Gastroesophageal sphincter (tissue), 4 donors: ENCODE measurements around the gene RNLS. TPM values are rescaled to one million over a fixed set of nuclear protein-coding genes. Genes with fewer than 3 reads are reported as not detected.

ENCODE experiments used
- ATAC-seq: fragments of 150-250 bp; one replicate; pipeline ENCODE4 v1.9.1; 2016; ENCODE audit warnings: mild to moderate bottlenecking, moderate library complexity
- H3K27ac ChIP-seq, 4 donors: fragments of 200-600 bp; sonication (generic) in 3 of 4; 1 replicate in 3 of 4; 2 replicates in 1 of 4; pipeline ENCODE4 v1.5.1; 2016 to 2019
- H3K27me3 ChIP-seq: fragments of 200-600 bp; sonication (generic); one replicate; pipeline ENCODE4 v1.5.1; 2019
- H3K36me3 ChIP-seq, 2 donors: fragments of 200-600 bp; sonication (generic); one replicate each; pipeline ENCODE4 v1.5.1; 2019; ENCODE audit warnings: control low read depth in 1 of 2
- H3K4me1 ChIP-seq, 3 donors: fragments of 200-600 bp; sonication (generic); 1 replicate in 2 of 3; 2 replicates in 1 of 3; pipeline ENCODE4 v1.5.1; 2016 to 2019; ENCODE audit warnings: control low read depth in 2 of 3
- H3K4me3 ChIP-seq, 2 donors: fragments of 200-600 bp; sonication (generic); one replicate each; pipeline ENCODE4 v1.5.1; 2019; ENCODE audit warnings: mild to moderate bottlenecking in 1 of 2, moderate library complexity in 1 of 2
- H3K9me3 ChIP-seq, 3 donors: fragments of 200-600 bp; sonication (generic); one replicate each; pipeline ENCODE4 v1.5.1; 2017 to 2019; ENCODE audit warnings: control low read depth in 2 of 3
- CTCF ChIP-seq, 4 experiments: fragments of 200-600 bp in 2 of 4; fragments of 450-650 bp in 2 of 4; sonication (generic) in 1 of 4; IDR thresholded peaks; one replicate each; pipeline ENCODE4 v1.5.1; 2017 to 2019; ENCODE audit warnings: antibody characterized with exemption in 4 of 4, mild to moderate bottlenecking in 2 of 4, moderate library complexity in 2 of 4
- EP300 ChIP-seq: sonication (generic); formaldehyde crosslinking; IDR thresholded peaks from one replicate; pipeline ENCODE4 v1.6.1; 2017; ENCODE audit warnings: antibody characterized with exemption, mild to moderate bottlenecking
- POLR2A ChIP-seq, 2 donors: fragments of 450-650 bp; IDR thresholded peaks; one replicate each; pipeline ENCODE4 v1.6.1; 2017; ENCODE audit warnings: antibody characterized with exemption in 2 of 2, mild to moderate bottlenecking in 2 of 2, moderate library complexity in 1 of 2
- POLR2AphosphoS5 ChIP-seq: sonication (generic); formaldehyde crosslinking; IDR thresholded peaks from one replicate; pipeline ENCODE4 v1.6.1; 2017; ENCODE audit warnings: antibody characterized with exemption
- whole genome bisulfite sequencing, 2 donors: methylation state at CpG; one replicate each; pipeline ENCODE4 v1.1.5; 2018; ENCODE audit warnings: low coverage in 1 of 2; 5-methylcytosine and 5-hydroxymethylcytosine counted together
- total RNA-seq, 4 donors: library from RNA; depleted of rRNA; stranded (reverse); fragments of >200 nt; gene quantifications; one replicate each; pipeline ENCODE4 v1.1.0, GENCODE V29; 2016

RNLS gene
- total RNA-seq, 4 donors from 2014 or later: 9.4 to 25.1 (median 15.3) TPM

- H3K4me3 ChIP-seq: no peak overlapping the region
- no peaks in the 10 kb centered on the region for H3K9me3 ChIP-seq
- H3K36me3 ChIP-seq: no peaks in the 10 kb centered on the region
- 31 to 43% methylated on average over 1 of the region's 1 CpG for WGBS, 2 donors
- H3K27ac ChIP-seq: peak overlapping the region in 3 of 4 donors; percentile 56 to 73 (median 67)
- peaks cover 6 to 44% (median 9%) of the 10 kb centered on the region in 3 donors for H3K4me1 ChIP-seq
- H3K27me3 ChIP-seq: no peaks in the 10 kb centered on the region
- TF ChIP-seq CTCF (IDR thresholded peaks at IDR 0.05) (no peak), POLR2A (IDR thresholded peaks at IDR 0.05) (no peak), EP300 (no peak), POLR2AphosphoS5 (peak; percentile 77)
- peak; percentile 81 for ATAC-seq
These were observed 329.0 kb downstream of the RNLS start for GRCh38 chr10:88254091-88254490.

- H3K36me3 ChIP-seq: no peaks in the 10 kb centered on the region
- no peaks in the 10 kb centered on the region for H3K9me3 ChIP-seq
- ATAC-seq: no peak
- peak overlapping the region in 2 of 4 donors; percentile 56 to 67 for H3K27ac ChIP-seq
- H3K4me1 ChIP-seq: peaks cover 6 to 44% (median 9%) of the 10 kb centered on the region in 3 donors
- H3K27me3 ChIP-seq: no peaks in the 10 kb centered on the region
- WGBS, 2 donors: 7% methylated on average over 2 of the region's 2 CpGs; no CpG with 5 or more reads in 1 of the 2 donors
- TF ChIP-seq POLR2AphosphoS5 (no peak), POLR2A (IDR thresholded peaks at IDR 0.05) (no peak), EP300 (no peak)
- H3K4me3 ChIP-seq: no peak overlapping the region
These were observed 329.5 kb downstream of the RNLS start for GRCh38 chr10:88253622-88254021.

- WGBS, 2 donors: 50 to 94% methylated on average over 1 to 2 of the region's 3 CpGs
These were observed 330.0 kb downstream of the RNLS start for GRCh38 chr10:88253128-88253527.

GRCh38 chr10:88249450-88249849, 333.7 kb downstream of the RNLS start:
- ATAC-seq: no peak

More at GRCh38 chr10:88253128-88253527, 330.0 kb downstream of the RNLS start:
- Histone ChIP-seq H3K36me3 (no peaks in the 10 kb centered on the region), H3K4me3 (no peak overlapping the region), H3K9me3 (no peaks in the 10 kb centered on the region), H3K27ac (peak overlapping the region in 2 of 4 donors; percentile 56 to 67), H3K27me3 (no peaks in the 10 kb centered on the region), H3K4me1 (peaks cover 6 to 44% (median 9%) of the 10 kb centered on the region in 3 donors)
- ATAC-seq: no peak
- TF ChIP-seq EP300 (no peak), POLR2AphosphoS5 (no peak)

GRCh38 chr10:88246675-88247074, 336.4 kb downstream of the RNLS start:
- Histone ChIP-seq H3K4me1 (peaks cover 8 to 45% (median 9%) of the 10 kb centered on the region in 3 donors), H3K9me3 (no peaks in the 10 kb centered on the region), H3K4me3 (peak overlapping the region in 1 of 2 donors; percentile 2), H3K27ac (peak overlapping the region in 3 of 4 donors; percentile 18 to 71 (median 67)), H3K27me3 (no peaks in the 10 kb centered on the region), H3K36me3 (no peaks in the 10 kb centered on the region)
- no peak for ATAC-seq
- 44 to 69% methylated on average over 2 to 4 of the region's 4 CpGs for WGBS, 2 donors
- TF ChIP-seq EP300 (no peak), POLR2AphosphoS5 (no peak), POLR2A (IDR thresholded peaks at IDR 0.05) (no peak), CTCF (IDR thresholded peaks at IDR 0.05) (no peak)

More at GRCh38 chr10:88249450-88249849, 333.7 kb downstream of the RNLS start:
- no peaks in the 10 kb centered on the region for H3K27me3 ChIP-seq
- H3K4me1 ChIP-seq: peaks cover 8 to 47% (median 13%) of the 10 kb centered on the region in 3 donors
- no peaks in the 10 kb centered on the region for H3K9me3 ChIP-seq
- TF ChIP-seq EP300 (no peak), POLR2A (IDR thresholded peaks at IDR 0.05) (no peak), CTCF (IDR thresholded peaks at IDR 0.05) (no peak), POLR2AphosphoS5 (no peak)
- no peak overlapping the region for H3K27ac ChIP-seq
- no peaks in the 10 kb centered on the region for H3K36me3 ChIP-seq
- 92 to 100% methylated on average over 1 to 2 of the region's 2 CpGs for WGBS, 2 donors
- H3K4me3 ChIP-seq: no peak overlapping the region

- Histone ChIP-seq H3K27ac (peak overlapping the region in 3 of 4 donors; percentile 50 to 71 (median 67)), H3K27me3 (no peaks in the 10 kb centered on the region), H3K4me3 (peak overlapping the region in 1 of 2 donors; percentile 2), H3K9me3 (no peaks in the 10 kb centered on the region), H3K36me3 (no peaks in the 10 kb centered on the region), H3K4me1 (peaks cover 8 to 51% (median 9%) of the 10 kb centered on the region in 3 donors)
- 13 to 15% methylated on average over 4 of the region's 4 CpGs for WGBS, 2 donors
- no peak for TF ChIP-seq CTCF (IDR thresholded peaks at IDR 0.05)
- TF ChIP-seq POLR2AphosphoS5: peak; percentile 43
- TF ChIP-seq POLR2A (IDR thresholded peaks at IDR 0.05): no peak
- no peak for TF ChIP-seq EP300
- ATAC-seq: peak; percentile 70
These were observed 337.1 kb downstream of the RNLS start for GRCh38 chr10:88245974-88246511.
